Endodermal cell (in vitro differentiated cells): ENCODE data around the gene RHBDD3. TPM values are rescaled to one million over a fixed set of nuclear protein-coding genes. Genes with fewer than 3 reads are reported as not detected.

Experiments used
- DNase-seq: peaks from one replicate; pipeline ENCODE4 v3.0.0-alpha.2; 2017
- H3K27ac ChIP-seq: 2 replicates; pipeline ENCODE4 v1.5.1; 2013; ENCODE audit warnings: mild to moderate bottlenecking, low read depth, low read length, moderate library complexity
- H3K27me3 ChIP-seq: 2 replicates; pipeline ENCODE4 v1.6.1; 2013; ENCODE audit warnings: mild to moderate bottlenecking, low read length, moderate library complexity; ENCODE audit not compliant: insufficient read depth, control insufficient read depth, poor library complexity, severe bottlenecking
- H3K36me3 ChIP-seq: 2 replicates; pipeline ENCODE4 v1.7.0; 2013; ENCODE audit warnings: mild to moderate bottlenecking, low read length, moderate library complexity; ENCODE audit not compliant: control insufficient read depth, insufficient read depth
- H3K4me1 ChIP-seq: one replicate; pipeline ENCODE4 v1.7.0; 2013; ENCODE audit warnings: low read length; ENCODE audit not compliant: control insufficient read depth, insufficient read depth
- H3K4me3 ChIP-seq: 2 replicates; pipeline ENCODE4 v1.5.1; 2013; ENCODE audit warnings: mild to moderate bottlenecking, low read length, moderate library complexity
- H3K9ac ChIP-seq: 2 replicates; pipeline ENCODE4 v1.6.1; 2013; ENCODE audit warnings: mild to moderate bottlenecking, low read length, moderate library complexity; ENCODE audit not compliant: poor library complexity, severe bottlenecking; ENCODE audit errors: extremely low read depth
- H3K9me3 ChIP-seq: 2 replicates; pipeline ENCODE4 v1.6.1; 2013; ENCODE audit warnings: mild to moderate bottlenecking, low read length, moderate library complexity; ENCODE audit not compliant: control insufficient read depth
- H3K27ac Mint-ChIP-seq: 2 replicates; pipeline ENCODE4 v1.8.0; 2020; ENCODE audit warnings: mixed read lengths
- H3K27me3 Mint-ChIP-seq: 2 replicates; pipeline ENCODE4 v1.8.0; 2021; ENCODE audit warnings: mild to moderate bottlenecking, mixed read lengths; ENCODE audit not compliant: insufficient read depth
- H3K36me3 Mint-ChIP-seq: 2 replicates; pipeline ENCODE4 v1.8.0; 2020; ENCODE audit warnings: low read depth, mixed read lengths
- H3K4me1 Mint-ChIP-seq: 2 replicates; pipeline ENCODE4 v1.8.0; 2020; ENCODE audit warnings: mixed read lengths
- H3K4me3 Mint-ChIP-seq: 2 replicates; pipeline ENCODE4 v1.8.0; 2020; ENCODE audit warnings: mild to moderate bottlenecking, moderate library complexity, mixed read lengths
- H3K9me3 Mint-ChIP-seq: 2 replicates; pipeline ENCODE4 v1.8.0; 2020; ENCODE audit warnings: mild to moderate bottlenecking, mixed read lengths
- WGBS, 2 experiments: methylation state at CpG; one replicate each; pipeline versions ENCODE4 v1.1.5 to v1.1.7; 2013; ENCODE audit warnings: missing lambda C conversion rate in 2 of 2, mixed read lengths in 1 of 2; ENCODE audit not compliant: insufficient coverage in 1 of 2, insufficient read length in 1 of 2; 5-methylcytosine and 5-hydroxymethylcytosine counted together
- total RNA-seq, 2 donors: library from RNA; stranded (reverse); fragmentation: NEBNext Ultra II Directional in 1 of 2; extraction: Animal tissue kit (Norgen Biotek cat#: 25700) in 1 of 2; gene quantifications; 2 replicates in 1 of 2; 3 replicates in 1 of 2; pipeline ENCODE4 v1.2.1, GENCODE V29; 2021
- TF ChIP-seq, protein P1 (sequence below): fragments of 200-600 bp; sonication (generic); conservative IDR thresholded peaks from 2 replicates; pipeline ENCODE4 v1.5.0; 2021; ENCODE audit warnings: antibody characterized with exemption, mild to moderate bottlenecking

Gene RHBDD3
- total RNA-seq, 2 donors from 2014 or later: 65.0 to 75.2 TPM

DNA sequence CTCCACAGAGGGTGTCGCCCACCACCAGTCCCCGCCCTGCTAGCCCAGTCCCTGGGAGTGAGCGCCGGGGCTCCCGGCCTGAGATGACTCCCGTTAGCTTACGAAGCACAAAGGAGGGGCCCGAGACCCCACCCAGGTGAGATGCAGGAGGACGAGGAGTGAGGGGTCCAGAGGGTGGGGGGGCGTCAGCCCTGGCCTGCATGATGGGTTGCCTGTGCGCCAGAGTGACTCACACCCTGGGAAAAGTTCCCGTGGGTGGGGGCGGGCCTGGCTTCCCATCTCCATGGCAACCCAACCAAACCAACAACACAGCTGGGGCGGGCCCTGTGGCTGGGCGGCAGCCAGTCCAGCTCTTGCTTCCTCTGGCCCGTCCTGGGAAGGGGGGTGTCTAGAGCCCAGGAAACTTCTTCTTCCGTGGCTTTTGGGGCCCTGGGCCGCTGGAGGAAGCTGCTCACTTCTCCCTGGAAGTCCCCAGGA lies 43.1 kb upstream of the RHBDD3 start:
- Histone ChIP-seq H3K36me3 (no peaks in the 10 kb centered on the region), H3K9me3 (no peaks in the 10 kb centered on the region), H3K4me1 (peaks cover 8% of the 10 kb centered on the region), H3K27ac (peak overlapping the region; percentile 44), H3K27me3 (peaks cover 31% of the 10 kb centered on the region), H3K9ac (no peak overlapping the region), H3K4me3 (no peak overlapping the region)
- peaks cover 11% of the 10 kb centered on the region for H3K36me3 Mint-ChIP-seq
- peaks cover 20% of the 10 kb centered on the region for H3K4me1 Mint-ChIP-seq
- no peak overlapping the region for H3K4me3 Mint-ChIP-seq
- peaks cover 10% of the 10 kb centered on the region for H3K9me3 Mint-ChIP-seq
- H3K27ac Mint-ChIP-seq: peak overlapping the region; percentile 55
- peaks cover 27% of the 10 kb centered on the region for H3K27me3 Mint-ChIP-seq
- WGBS, 2 experiments: 50 to 76% methylated on average over 6 to 16 of the region's 18 CpGs
- peak; percentile 88 for DNase-seq
- TF ChIP-seq, protein P1, sequence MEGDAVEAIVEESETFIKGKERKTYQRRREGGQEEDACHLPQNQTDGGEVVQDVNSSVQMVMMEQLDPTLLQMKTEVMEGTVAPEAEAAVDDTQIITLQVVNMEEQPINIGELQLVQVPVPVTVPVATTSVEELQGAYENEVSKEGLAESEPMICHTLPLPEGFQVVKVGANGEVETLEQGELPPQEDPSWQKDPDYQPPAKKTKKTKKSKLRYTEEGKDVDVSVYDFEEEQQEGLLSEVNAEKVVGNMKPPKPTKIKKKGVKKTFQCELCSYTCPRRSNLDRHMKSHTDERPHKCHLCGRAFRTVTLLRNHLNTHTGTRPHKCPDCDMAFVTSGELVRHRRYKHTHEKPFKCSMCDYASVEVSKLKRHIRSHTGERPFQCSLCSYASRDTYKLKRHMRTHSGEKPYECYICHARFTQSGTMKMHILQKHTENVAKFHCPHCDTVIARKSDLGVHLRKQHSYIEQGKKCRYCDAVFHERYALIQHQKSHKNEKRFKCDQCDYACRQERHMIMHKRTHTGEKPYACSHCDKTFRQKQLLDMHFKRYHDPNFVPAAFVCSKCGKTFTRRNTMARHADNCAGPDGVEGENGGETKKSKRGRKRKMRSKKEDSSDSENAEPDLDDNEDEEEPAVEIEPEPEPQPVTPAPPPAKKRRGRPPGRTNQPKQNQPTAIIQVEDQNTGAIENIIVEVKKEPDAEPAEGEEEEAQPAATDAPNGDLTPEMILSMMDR: no peak

- Histone ChIP-seq H3K9me3 (no peaks in the 10 kb centered on the region), H3K27ac (peak overlapping the region; percentile 44), H3K4me1 (peaks cover 8% of the 10 kb centered on the region), H3K27me3 (peaks cover 27% of the 10 kb centered on the region), H3K4me3 (no peak overlapping the region), H3K9ac (no peak overlapping the region), H3K36me3 (no peaks in the 10 kb centered on the region)
- Mint-ChIP-seq H3K27me3 (peaks cover 24% of the 10 kb centered on the region), H3K9me3 (peaks cover 10% of the 10 kb centered on the region), H3K4me1 (peaks cover 22% of the 10 kb centered on the region), H3K4me3 (no peak overlapping the region), H3K36me3 (peaks cover 11% of the 10 kb centered on the region), H3K27ac (no peak overlapping the region)
- TF ChIP-seq, protein P1: no peak
- DNase-seq: peak; percentile 59
- WGBS, 2 experiments: 88 to 97% methylated on average over 14 to 25 of the region's 28 CpGs
Measured at GRCh38 chr22:29310065-29310862, 42.5 kb upstream of the RHBDD3 start.

- peak overlapping the region; percentile 35 for H3K27ac Mint-ChIP-seq
- Histone ChIP-seq H3K27me3 (peaks cover 19% of the 10 kb centered on the region), H3K9ac (no peak overlapping the region), H3K9me3 (no peaks in the 10 kb centered on the region), H3K4me1 (peaks cover 8% of the 10 kb centered on the region), H3K4me3 (no peak overlapping the region), H3K36me3 (no peaks in the 10 kb centered on the region), H3K27ac (no peak overlapping the region)
- TF ChIP-seq, protein P1: no peak
- peaks cover 11% of the 10 kb centered on the region for H3K36me3 Mint-ChIP-seq
- H3K4me3 Mint-ChIP-seq: peak overlapping the region; percentile 33
- H3K4me1 Mint-ChIP-seq: peaks cover 24% of the 10 kb centered on the region
- H3K27me3 Mint-ChIP-seq: peaks cover 19% of the 10 kb centered on the region
- WGBS, 2 experiments: 88 to 92% methylated on average over 11 to 21 of the region's 21 CpGs
- DNase-seq: peak; percentile 48
- H3K9me3 Mint-ChIP-seq: peaks cover 10% of the 10 kb centered on the region
Measured at GRCh38 chr22:29309332-29310064, 41.7 kb upstream of the RHBDD3 start.
